ENCODE data around the gene CBX4. TPM values are rescaled to one million over a fixed set of nuclear protein-coding genes. Genes with fewer than 3 reads are reported as not detected.

CBX4 gene
- total and polyA plus RNA-seq, 4 donors = 2.5 to 13.4 (median 9.4) TPM

DNA sequence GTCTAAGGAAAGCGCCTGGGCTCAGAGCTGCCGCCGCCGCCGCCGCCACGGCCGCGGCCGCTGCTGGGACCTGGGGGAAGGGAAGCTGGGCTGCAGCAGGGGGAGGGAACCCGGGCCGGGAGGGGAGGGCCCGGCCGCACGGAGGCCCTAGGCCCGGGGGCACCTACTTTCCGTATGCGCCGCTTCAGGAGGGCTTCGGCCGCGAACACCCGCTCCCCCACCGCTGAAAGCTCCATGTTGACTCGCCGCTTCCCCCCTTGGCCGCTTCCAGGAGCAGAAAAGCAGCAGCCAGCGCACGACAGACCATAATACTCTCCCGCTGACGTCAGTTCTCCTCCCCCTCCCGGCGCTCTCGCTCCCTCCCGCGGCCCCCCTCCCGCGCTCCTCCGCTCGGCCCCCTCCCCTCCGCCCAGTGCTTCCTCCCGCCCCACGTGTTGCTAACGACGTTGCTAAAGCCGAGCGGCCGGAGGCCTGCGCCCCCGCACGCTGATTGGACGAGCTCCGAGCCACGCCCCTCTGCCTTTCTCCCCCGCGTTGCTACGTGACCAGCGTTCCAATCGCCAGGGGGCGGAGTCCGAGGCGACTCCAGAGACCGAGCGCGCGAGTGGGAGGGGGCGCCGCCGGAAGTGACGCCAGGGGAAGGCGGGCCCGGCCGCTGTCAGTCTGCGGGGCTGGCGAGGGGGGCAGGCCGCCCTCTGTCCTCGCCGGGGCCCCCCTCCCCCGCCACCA lies 42.3 kb downstream of the CBX4 start, which contains the start of gene CBX8:
TSS of gene CBX8 (minus strand) at position 315 of the 729 bp plus-strand sequence. CDS start at position 236, 79 bp downstream.
- peak within 1 kb of the TSS; percentile 55 to 87 for H3K4me3 ChIP-seq (ENCODE audit: low read length in 2 of 2)
- ATAC-seq (ENCODE audit: low FRiP score) (peak; percentile 96), DNase-seq (peak; percentile 100)
- intact Hi-C loops (cut with DNase I) = loop anchor here (2.0 to 5.0 kb wide), 2 partner anchors 40 to 42 kb away; partner anchors contain the start of gene CBX4 (in 2 of the 2)
- no peaks in the 10 kb centered on the region for H3K4me1 ChIP-seq (ENCODE audit: control insufficient read depth in 1 of 2, insufficient read depth in 2 of 2, low read length in 2 of 2)
- no peaks in the 10 kb centered on the region for H3K9me3 ChIP-seq (ENCODE audit: control insufficient read depth, low read length)
- 1% methylated on average over 40 to 79 of the region's 79 CpGs for WGBS, 2 donors
- no peak within 1 kb of the TSS for H3K27ac ChIP-seq (ENCODE audit: low read depth in 1 of 2, low read length in 2 of 2)
- no peaks in the 10 kb centered on the region for H3K27me3 ChIP-seq (ENCODE audit: control insufficient read depth in 1 of 2, insufficient read depth in 2 of 2, low read length in 1 of 2)
- no peaks in the 10 kb centered on the region for H3K36me3 ChIP-seq (ENCODE audit: control insufficient read depth in 1 of 2, insufficient read depth in 2 of 2, low read length in 1 of 2)

DNA sequence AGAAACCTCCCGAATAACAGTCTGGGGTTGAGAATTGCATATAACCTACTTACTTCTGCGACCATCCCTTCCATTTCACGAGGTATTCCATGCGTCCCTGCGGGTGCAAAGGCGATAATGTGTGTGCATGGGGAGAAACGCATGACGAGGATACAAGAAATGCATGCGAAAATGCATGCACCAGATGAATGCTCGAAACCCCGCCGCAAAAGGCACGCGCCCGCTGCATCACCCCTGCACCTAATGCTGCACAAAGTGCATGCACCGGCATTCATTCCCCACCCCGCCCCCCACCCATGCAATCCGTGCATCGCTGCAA lies 42.8 kb downstream of the CBX4 start:
- intact Hi-C loops (cut with DNase I) = loop anchor here (2.0 to 5.0 kb wide), 2 partner anchors 41 to 42 kb away; partner anchors contain the start of gene CBX4 (in 2 of the 2)
- H3K36me3 ChIP-seq (ENCODE audit: control insufficient read depth in 1 of 2, insufficient read depth in 2 of 2, low read length in 1 of 2) = no peaks in the 10 kb centered on the region
- WGBS, 2 donors = 1% methylated on average over 19 of the region's 19 CpGs
- H3K27me3 ChIP-seq (ENCODE audit: control insufficient read depth in 1 of 2, insufficient read depth in 2 of 2, low read length in 1 of 2) = no peaks in the 10 kb centered on the region
- H3K9me3 ChIP-seq (ENCODE audit: control insufficient read depth, low read length) = no peaks in the 10 kb centered on the region
- peak overlapping the region; percentile 19 to 29 for H3K4me3 ChIP-seq (ENCODE audit: low read length in 2 of 2)
- no peaks in the 10 kb centered on the region for H3K4me1 ChIP-seq (ENCODE audit: control insufficient read depth in 1 of 2, insufficient read depth in 2 of 2, low read length in 2 of 2)
- no peak overlapping the region for H3K27ac ChIP-seq (ENCODE audit: low read depth in 1 of 2, low read length in 2 of 2)
- DNase-seq = no peak
- ATAC-seq (ENCODE audit: low FRiP score) = no peak

DNA sequence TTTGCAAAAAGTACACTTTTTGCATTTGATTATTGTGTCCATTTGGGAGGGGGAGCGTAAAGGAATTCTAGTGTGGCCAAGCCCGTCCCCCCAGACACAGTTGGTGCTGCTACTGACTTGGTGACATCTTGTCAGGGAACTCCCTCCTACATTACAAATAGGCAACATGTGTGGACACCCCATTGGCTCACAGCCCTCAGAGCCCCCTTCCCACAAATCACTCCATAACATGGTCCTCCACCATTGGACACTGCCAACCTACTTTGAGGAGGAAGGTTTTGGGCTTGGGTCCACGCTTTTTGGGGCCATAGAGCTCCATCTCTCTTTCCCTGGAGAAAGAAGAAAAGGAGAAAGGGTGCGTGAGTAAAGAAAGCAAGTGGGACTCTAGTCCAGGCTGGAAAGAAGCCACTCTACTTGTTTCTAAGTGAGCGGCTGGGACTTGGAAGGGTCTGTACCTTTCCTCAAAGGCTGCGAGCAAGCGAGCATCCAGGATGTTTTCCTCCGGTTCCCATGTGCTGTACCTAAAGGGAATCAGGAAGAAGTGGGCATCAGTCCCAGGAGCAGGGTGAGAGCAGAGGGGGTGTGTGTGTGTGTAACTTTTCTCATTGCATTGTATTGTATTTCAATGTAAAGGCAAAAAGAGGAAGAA lies 43.3 kb downstream of the CBX4 start:
- DNase-seq = no peak
- Histone ChIP-seq H3K27ac (ENCODE audit: low read depth in 1 of 2, low read length in 2 of 2) (no peak overlapping the region), H3K4me1 (ENCODE audit: control insufficient read depth in 1 of 2, insufficient read depth in 2 of 2, low read length in 2 of 2) (no peaks in the 10 kb centered on the region), H3K4me3 (ENCODE audit: low read length in 2 of 2) (peak overlapping the region in 1 of 2 donors; percentile 19), H3K36me3 (ENCODE audit: control insufficient read depth in 1 of 2, insufficient read depth in 2 of 2, low read length in 1 of 2) (no peaks in the 10 kb centered on the region), H3K9me3 (ENCODE audit: control insufficient read depth, low read length) (no peaks in the 10 kb centered on the region), H3K27me3 (ENCODE audit: control insufficient read depth in 1 of 2, insufficient read depth in 2 of 2, low read length in 1 of 2) (no peaks in the 10 kb centered on the region)
- no peak for ATAC-seq (ENCODE audit: low FRiP score)
- 52 to 67% methylated on average over 8 of the region's 8 CpGs for WGBS, 2 donors
- intact Hi-C loops (cut with DNase I) = loop anchor here (2.0 to 5.0 kb wide), 2 partner anchors 41 to 43 kb away; partner anchors contain the start of gene CBX4 (in 2 of the 2)

DNA sequence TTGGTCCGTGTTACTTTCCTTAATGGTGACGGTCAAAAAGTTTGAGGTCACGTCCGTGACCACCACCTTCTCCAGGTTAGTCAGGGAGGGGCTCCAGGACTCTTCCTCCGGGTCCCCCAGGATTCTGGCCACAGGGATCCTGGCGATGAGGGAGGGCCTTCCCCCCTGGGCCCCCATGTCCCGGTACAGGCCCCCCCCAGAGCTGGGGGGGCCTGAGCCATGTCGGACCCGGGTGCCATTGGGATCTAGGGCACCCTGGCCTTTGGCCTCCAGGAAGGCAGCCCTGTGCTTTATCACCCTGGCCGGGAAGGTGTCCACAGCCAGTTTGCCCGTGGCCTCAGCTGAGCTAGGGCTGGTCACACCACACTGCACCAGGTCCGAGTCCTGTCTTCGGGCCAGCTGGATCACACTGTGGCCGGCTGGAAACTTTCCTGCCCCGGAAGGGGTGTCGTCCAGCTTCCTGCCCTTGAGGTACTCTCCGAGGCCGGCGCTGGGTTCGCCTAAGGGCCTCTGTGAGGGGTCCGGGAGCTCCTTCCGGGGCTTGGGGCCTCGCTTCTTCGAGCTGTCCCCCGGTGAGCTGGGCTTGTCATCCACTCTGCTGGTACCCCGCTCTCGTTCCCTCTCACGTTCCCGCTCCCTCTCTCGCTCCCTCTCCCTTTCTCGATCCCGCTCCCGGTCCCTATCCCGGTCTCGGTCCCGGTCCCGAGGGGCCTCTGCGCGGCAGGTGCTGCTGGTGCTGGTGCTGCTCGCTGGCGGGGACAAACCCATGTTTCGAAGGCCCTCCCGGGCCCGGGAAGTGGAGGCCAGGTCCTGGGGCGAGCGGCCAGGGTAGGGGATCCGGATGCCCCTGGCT lies 44.4 kb downstream of the CBX4 start:
- DNase-seq (no peak), ATAC-seq (ENCODE audit: low FRiP score) (no peak)
- no peaks in the 10 kb centered on the region for H3K27me3 ChIP-seq (ENCODE audit: control insufficient read depth in 1 of 2, insufficient read depth in 2 of 2, low read length in 1 of 2)
- no peaks in the 10 kb centered on the region for H3K36me3 ChIP-seq (ENCODE audit: control insufficient read depth in 1 of 2, insufficient read depth in 2 of 2, low read length in 1 of 2)
- no peaks in the 10 kb centered on the region for H3K9me3 ChIP-seq (ENCODE audit: control insufficient read depth, low read length)
- H3K4me3 ChIP-seq (ENCODE audit: low read length in 2 of 2) = no peak overlapping the region
- intact Hi-C loops (cut with DNase I) = loop anchor here in 1 of 2 donors (5.0 kb wide), 2 partner anchors 42 to 197 kb away; partner anchors contain the start of gene CBX4
- no peak overlapping the region for H3K27ac ChIP-seq (ENCODE audit: low read depth in 1 of 2, low read length in 2 of 2)
- 91 to 93% methylated on average over 47 of the region's 47 CpGs for WGBS, 2 donors
- no peaks in the 10 kb centered on the region for H3K4me1 ChIP-seq (ENCODE audit: control insufficient read depth in 1 of 2, insufficient read depth in 2 of 2, low read length in 2 of 2)

DNA sequence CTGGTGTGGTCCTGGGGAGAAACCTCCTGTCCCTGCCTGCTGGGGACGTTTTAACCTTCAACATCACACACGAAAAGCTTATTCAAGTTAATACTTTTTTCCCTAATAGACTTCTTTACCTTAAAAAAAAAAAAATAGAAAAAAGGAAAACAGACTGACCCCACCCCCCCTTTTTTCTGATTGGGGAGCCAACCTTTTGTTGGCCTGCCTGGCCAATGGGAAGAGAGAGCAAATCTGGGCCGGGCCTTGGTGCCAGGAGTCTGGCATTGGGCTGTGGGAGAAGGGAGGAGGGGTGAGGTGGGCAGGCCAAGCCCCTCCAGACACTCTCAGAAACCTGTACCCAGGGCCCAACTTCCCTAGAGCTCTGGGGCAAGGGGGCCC lies 45.3 kb downstream of the CBX4 start:
- WGBS, 2 donors = 67 to 70% methylated on average over 3 of the region's 3 CpGs
- H3K4me3 ChIP-seq (ENCODE audit: low read length in 2 of 2) = no peak overlapping the region
- H3K27me3 ChIP-seq (ENCODE audit: control insufficient read depth in 1 of 2, insufficient read depth in 2 of 2, low read length in 1 of 2) = no peaks in the 10 kb centered on the region
- H3K9me3 ChIP-seq (ENCODE audit: control insufficient read depth, low read length) = no peaks in the 10 kb centered on the region
- no peak overlapping the region for H3K27ac ChIP-seq (ENCODE audit: low read depth in 1 of 2, low read length in 2 of 2)
- no peaks in the 10 kb centered on the region for H3K36me3 ChIP-seq (ENCODE audit: control insufficient read depth in 1 of 2, insufficient read depth in 2 of 2, low read length in 1 of 2)
- ATAC-seq (ENCODE audit: low FRiP score) = no peak
- no peak for DNase-seq
- no peaks in the 10 kb centered on the region for H3K4me1 ChIP-seq (ENCODE audit: control insufficient read depth in 1 of 2, insufficient read depth in 2 of 2, low read length in 2 of 2)
- intact Hi-C loops (cut with DNase I) = loop anchor here in 1 of 2 donors (5.0 kb wide), 1 partner anchor 198 kb away; no protein-coding TSS in a partner anchor

DNA sequence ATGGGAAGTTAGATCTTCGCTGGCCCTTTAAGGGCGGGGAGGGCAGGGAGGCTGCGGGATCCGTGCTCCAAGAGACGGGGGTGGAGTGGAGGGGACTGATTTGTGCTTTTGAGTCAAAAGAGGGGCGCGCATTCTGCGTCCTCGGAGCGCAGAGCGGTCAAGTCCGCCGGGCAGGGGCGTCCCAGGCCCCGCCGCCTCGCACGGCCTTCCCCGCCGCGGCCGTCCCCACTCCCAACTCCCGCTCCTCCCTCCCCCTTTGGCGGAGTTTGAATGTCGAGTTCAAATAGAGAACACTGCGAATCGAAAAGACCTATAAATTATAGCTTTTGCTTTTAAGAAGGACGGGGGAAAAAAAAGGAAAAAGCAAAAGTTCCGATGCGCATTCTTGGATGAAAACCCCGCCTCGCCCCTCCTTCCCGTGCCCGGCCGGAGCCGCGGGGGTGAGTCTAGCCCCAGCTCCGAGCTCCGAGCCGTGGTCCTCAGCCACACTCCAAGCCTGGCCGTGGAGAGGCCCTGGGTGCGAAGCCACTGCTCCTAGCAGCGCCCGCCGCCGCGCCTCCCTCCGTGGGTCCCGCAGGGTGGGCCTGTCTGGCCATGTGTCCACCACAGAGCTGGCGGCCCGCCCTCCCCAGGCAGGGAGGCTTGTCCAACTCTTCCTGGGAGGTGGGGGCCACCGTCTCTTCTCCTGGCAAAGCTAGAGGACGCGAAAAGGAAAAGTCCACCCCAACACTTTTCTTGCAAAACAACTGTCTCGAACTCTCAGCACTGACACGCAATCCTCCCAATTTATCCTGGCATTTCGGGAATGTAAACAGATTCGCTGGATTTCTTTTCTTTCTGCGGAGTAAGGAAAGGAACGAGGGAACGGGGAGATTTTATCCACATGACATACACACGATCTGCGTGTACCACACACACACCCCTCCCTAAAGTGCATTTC lies 46.0 kb downstream of the CBX4 start:
- intact Hi-C loops (cut with DNase I) = loop anchor here in 1 of 2 donors (5.0 kb wide), 1 partner anchor 199 kb away; no protein-coding TSS in a partner anchor
- peak overlapping the region in 1 of 2 donors; percentile 15 for H3K4me3 ChIP-seq (ENCODE audit: low read length in 2 of 2)
- H3K27me3 ChIP-seq (ENCODE audit: control insufficient read depth in 1 of 2, insufficient read depth in 2 of 2, low read length in 1 of 2) = no peaks in the 10 kb centered on the region
- no peak overlapping the region for H3K27ac ChIP-seq (ENCODE audit: low read depth in 1 of 2, low read length in 2 of 2)
- no peaks in the 10 kb centered on the region for H3K9me3 ChIP-seq (ENCODE audit: control insufficient read depth, low read length)
- no peaks in the 10 kb centered on the region for H3K36me3 ChIP-seq (ENCODE audit: control insufficient read depth in 1 of 2, insufficient read depth in 2 of 2, low read length in 1 of 2)
- no peaks in the 10 kb centered on the region for H3K4me1 ChIP-seq (ENCODE audit: control insufficient read depth in 1 of 2, insufficient read depth in 2 of 2, low read length in 2 of 2)
- DNase-seq = no peak
- 12 to 17% methylated on average over 62 to 63 of the region's 63 CpGs for whole genome bisulfite sequencing, 2 donors
- no peak for ATAC-seq (ENCODE audit: low FRiP score)

DNA sequence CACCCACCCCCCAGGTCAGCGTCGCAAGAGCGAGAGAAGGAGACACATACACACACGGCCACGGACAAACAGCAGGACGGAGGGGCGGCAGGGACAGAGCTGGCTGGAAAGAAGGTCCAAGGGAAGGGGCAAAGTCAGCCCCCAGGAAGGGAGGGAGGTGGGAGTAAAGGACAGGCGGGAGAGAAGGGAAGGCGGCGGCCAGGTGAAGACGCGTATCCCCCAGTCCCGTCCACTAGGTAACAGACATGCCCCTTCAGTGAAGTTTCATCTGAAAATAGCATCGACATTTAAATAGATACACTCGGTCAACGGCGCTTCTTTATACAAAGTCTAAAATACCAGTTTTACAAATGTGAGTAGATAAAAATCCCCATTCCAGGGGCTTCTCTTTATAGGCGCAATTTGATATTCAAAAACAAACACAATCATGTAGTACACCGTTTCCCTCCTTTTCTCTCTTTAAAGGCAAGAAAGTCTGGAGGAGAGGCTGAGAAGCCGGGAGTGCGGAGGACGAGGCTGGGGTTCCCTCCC lies 46.8 kb downstream of the CBX4 start:
- H3K4me3 ChIP-seq (ENCODE audit: low read length in 2 of 2) = no peak overlapping the region
- WGBS, 2 donors = 5 to 10% methylated on average over 22 of the region's 22 CpGs
- intact Hi-C loops (cut with DNase I) = loop anchor here in 1 of 2 donors (5.0 kb wide), 1 partner anchor 200 kb away; no protein-coding TSS in a partner anchor
- no peaks in the 10 kb centered on the region for H3K4me1 ChIP-seq (ENCODE audit: control insufficient read depth in 1 of 2, insufficient read depth in 2 of 2, low read length in 2 of 2)
- H3K9me3 ChIP-seq (ENCODE audit: control insufficient read depth, low read length) = no peaks in the 10 kb centered on the region
- H3K27me3 ChIP-seq (ENCODE audit: control insufficient read depth in 1 of 2, insufficient read depth in 2 of 2, low read length in 1 of 2) = no peaks in the 10 kb centered on the region
- no peaks in the 10 kb centered on the region for H3K36me3 ChIP-seq (ENCODE audit: control insufficient read depth in 1 of 2, insufficient read depth in 2 of 2, low read length in 1 of 2)
- DNase-seq = no peak
- no peak for ATAC-seq (ENCODE audit: low FRiP score)
- H3K27ac ChIP-seq (ENCODE audit: low read depth in 1 of 2, low read length in 2 of 2) = no peak overlapping the region
